ENCODE data around the gene SELENOS.

DNA sequence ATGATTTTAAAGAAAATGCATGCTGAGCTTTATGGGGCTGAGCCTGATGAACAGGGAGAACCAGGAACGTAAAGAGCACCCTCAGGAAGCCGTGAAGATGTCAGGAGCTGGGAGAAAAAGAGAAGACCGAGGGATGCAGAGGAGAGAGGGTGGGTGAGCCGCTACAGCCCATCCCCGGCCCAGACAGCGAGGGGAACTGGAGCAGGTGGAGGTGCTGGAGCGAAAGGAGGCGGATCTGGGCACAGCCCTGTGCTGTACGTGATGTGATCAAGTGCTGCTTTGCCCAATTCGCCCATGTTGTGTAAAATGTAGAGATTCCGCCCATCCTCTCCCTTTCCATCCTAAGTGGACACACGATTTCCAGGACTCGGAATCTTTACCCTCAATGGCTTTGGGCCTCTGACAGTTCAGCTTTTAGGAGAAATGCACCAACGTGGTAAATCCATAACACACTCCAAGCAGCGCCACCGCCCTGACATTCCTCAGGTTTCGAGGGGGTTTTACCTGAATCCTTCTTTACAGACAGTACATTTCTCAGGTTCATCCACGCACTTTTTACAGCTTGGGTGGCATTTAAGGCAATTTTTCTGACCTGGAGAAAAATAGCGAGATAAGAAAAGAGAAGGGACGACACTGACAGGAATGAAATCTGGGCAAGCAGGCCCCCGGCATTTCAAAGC is 44.9 kb upstream of the SELENOS start:
- TF ChIP-seq, protein P1, sequence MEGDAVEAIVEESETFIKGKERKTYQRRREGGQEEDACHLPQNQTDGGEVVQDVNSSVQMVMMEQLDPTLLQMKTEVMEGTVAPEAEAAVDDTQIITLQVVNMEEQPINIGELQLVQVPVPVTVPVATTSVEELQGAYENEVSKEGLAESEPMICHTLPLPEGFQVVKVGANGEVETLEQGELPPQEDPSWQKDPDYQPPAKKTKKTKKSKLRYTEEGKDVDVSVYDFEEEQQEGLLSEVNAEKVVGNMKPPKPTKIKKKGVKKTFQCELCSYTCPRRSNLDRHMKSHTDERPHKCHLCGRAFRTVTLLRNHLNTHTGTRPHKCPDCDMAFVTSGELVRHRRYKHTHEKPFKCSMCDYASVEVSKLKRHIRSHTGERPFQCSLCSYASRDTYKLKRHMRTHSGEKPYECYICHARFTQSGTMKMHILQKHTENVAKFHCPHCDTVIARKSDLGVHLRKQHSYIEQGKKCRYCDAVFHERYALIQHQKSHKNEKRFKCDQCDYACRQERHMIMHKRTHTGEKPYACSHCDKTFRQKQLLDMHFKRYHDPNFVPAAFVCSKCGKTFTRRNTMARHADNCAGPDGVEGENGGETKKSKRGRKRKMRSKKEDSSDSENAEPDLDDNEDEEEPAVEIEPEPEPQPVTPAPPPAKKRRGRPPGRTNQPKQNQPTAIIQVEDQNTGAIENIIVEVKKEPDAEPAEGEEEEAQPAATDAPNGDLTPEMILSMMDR (IDR thresholded peaks at IDR 0.05; ENCODE audit: low read length) = no peak
- TF ChIP-seq EZH2 (optimal IDR thresholded peaks at IDR 0.05; ENCODE audit: low read depth, low read length) = no peak
- TF ChIP-seq EZH2phosphoT487 (IDR thresholded peaks at IDR 0.05; ENCODE audit: low read length) = no peak
